ENCODE results near the gene LANCL1.
A peak's percentile ranks its signal among the peaks of the same experiment; 100 is the strongest.

Gene LANCL1

GRCh38 chr2:210476194-210477128 is at the start of gene LANCL1:
Gene LANCL1, minus strand, starts transcription at chr2:210476759. Its CDS starts 363 bp downstream, at chr2:210476396.
- peak; percentile 63 to 86 for DNase-seq

- no peak for DNase-seq
Observed at GRCh38 chr2:210524533-210524932, 48.0 kb upstream of the LANCL1 start.

GRCh38 chr2:210523650-210524289 is 47.2 kb upstream of the LANCL1 start:
- no peak for DNase-seq

- DNase-seq: no peak
Observed at GRCh38 chr2:210522399-210522798, 45.8 kb upstream of the LANCL1 start.

GRCh38 chr2:210519594-210519993 is 43.0 kb upstream of the LANCL1 start:
- no peak for DNase-seq

- no peak for DNase-seq
Observed at GRCh38 chr2:210517264-210517663, 40.7 kb upstream of the LANCL1 start.

GRCh38 chr2:210515911-210516310 is 39.4 kb upstream of the LANCL1 start:
- DNase-seq: no peak

GRCh38 chr2:210503725-210504191 is 27.2 kb upstream of the LANCL1 start:
- DNase-seq: no peak

- DNase-seq: peak; percentile 14 to 46
Observed at GRCh38 chr2:210503001-210503623, 26.6 kb upstream of the LANCL1 start.

- no peak for DNase-seq
Observed at GRCh38 chr2:210496512-210496911, 20.0 kb upstream of the LANCL1 start.

GRCh38 chr2:210493528-210493927 is 17.0 kb upstream of the LANCL1 start:
- DNase-seq: no peak

GRCh38 chr2:210481601-210482175 is 5.1 kb upstream of the LANCL1 start:
- DNase-seq: no peak

- DNase-seq: no peak
Observed at GRCh38 chr2:210480764-210481163, 4.2 kb upstream of the LANCL1 start.

- DNase-seq: no peak
Observed at GRCh38 chr2:210480079-210480478, 3.5 kb upstream of the LANCL1 start.

- no peak for DNase-seq
Observed at GRCh38 chr2:210478661-210479060, 2.1 kb upstream of the LANCL1 start.

GRCh38 chr2:210477496-210477895 is 937 bp upstream of the LANCL1 start:
- peak in 1 of 2 experiments; percentile 38 for DNase-seq

GRCh38 chr2:210475706-210476105 is 853 bp downstream of the LANCL1 start:
- no peak for DNase-seq

GRCh38 chr2:210474776-210475175 is 1.8 kb downstream of the LANCL1 start:
- DNase-seq: no peak

GRCh38 chr2:210461401-210461800 is 15.2 kb downstream of the LANCL1 start:
- DNase-seq: no peak

- no peak for DNase-seq
Observed at GRCh38 chr2:210460322-210461227, 16.0 kb downstream of the LANCL1 start.

- no peak for DNase-seq
Observed at GRCh38 chr2:210459880-210460279, 16.7 kb downstream of the LANCL1 start.

GRCh38 chr2:210459407-210459806 is 17.2 kb downstream of the LANCL1 start:
- no peak for DNase-seq
